Lower lobe of right lung (tissue), 2 donors: ENCODE results near the gene KANK4. TPM values are rescaled to one million over a fixed set of nuclear protein-coding genes. Genes with fewer than 3 reads are reported as not detected.

Source experiments
- ATAC-seq, 2 donors: fragments of 200-7000 bp; cut with Tn5 transposase; one replicate each; pipeline ENCODE4 v1.9.1; 2020 to 2022; ENCODE audit warnings: mild to moderate bottlenecking in 2 of 2, moderate library complexity in 2 of 2
- DNase-seq: peaks from one replicate; pipeline ENCODE4 v3.0.0-alpha.2; 2020
- H3K27ac ChIP-seq: fragments of 200-600 bp; one replicate; pipeline ENCODE4 v1.8.0; 2022
- H3K27me3 ChIP-seq: fragments of 200-600 bp; one replicate; pipeline ENCODE4 v1.8.0; 2022; ENCODE audit warnings: low read depth
- H3K36me3 ChIP-seq: fragments of 200-600 bp; one replicate; pipeline ENCODE4 v1.8.0; 2022; ENCODE audit warnings: mild to moderate bottlenecking
- H3K4me1 ChIP-seq: fragments of 200-600 bp; one replicate; pipeline ENCODE4 v1.8.0; 2022
- H3K4me3 ChIP-seq: fragments of 200-600 bp; one replicate; pipeline ENCODE4 v1.8.0; 2022; ENCODE audit warnings: mild to moderate bottlenecking
- H3K9me3 ChIP-seq: fragments of 200-600 bp; one replicate; pipeline ENCODE4 v1.8.0; 2022
- CTCF ChIP-seq: fragments of 200-600 bp; IDR thresholded peaks from one replicate; pipeline ENCODE4 v1.8.0; 2022; ENCODE audit warnings: antibody characterized with exemption, mild to moderate bottlenecking
- intact Hi-C: fragments of 100-400 bp; cut with DNase I; formaldehyde crosslinking; loops from one replicate; pipeline ENCODE4 v1.11.0; 2022
- total RNA-seq: library from RNA; stranded (reverse); fragmentation: NEBNext Ultra II Directional; extraction: Animal tissue kit (Norgen Biotek cat#: 25700); gene quantifications from one replicate; pipeline ENCODE4 v1.2.1, GENCODE V29; 2021
- donor health status: DM: no; HTN: yes; CAD: no; lungs with severe emphysema.

The KANK4 gene
- total RNA-seq, 1 donor from 2014 or later = 4.4 TPM

- H3K27me3 ChIP-seq = no peaks in the 10 kb centered on the region
- no peak for TF ChIP-seq CTCF
- no peaks in the 10 kb centered on the region for H3K4me1 ChIP-seq
- intact Hi-C loops = no loop called here
- H3K36me3 ChIP-seq = no peaks in the 10 kb centered on the region
- no peak overlapping the region for H3K4me3 ChIP-seq
- no peaks in the 10 kb centered on the region for H3K9me3 ChIP-seq
- DNase-seq (no peak), ATAC-seq (peak in 1 of 2 donors; percentile 40)
- H3K27ac ChIP-seq = no peak overlapping the region
Measured at GRCh38 chr1:62299426-62300200, 19.6 kb downstream of the KANK4 start.

GRCh38 chr1:62295921-62296491 is 23.2 kb downstream of the KANK4 start:
- H3K27ac ChIP-seq = no peak overlapping the region
- H3K9me3 ChIP-seq = no peaks in the 10 kb centered on the region

GRCh38 chr1:62294261-62294660 is 25.0 kb downstream of the KANK4 start:
- no peak for TF ChIP-seq CTCF
- no peak for DNase-seq
- Histone ChIP-seq H3K27ac (no peak overlapping the region), H3K4me3 (no peak overlapping the region), H3K9me3 (no peaks in the 10 kb centered on the region), H3K4me1 (no peaks in the 10 kb centered on the region), H3K36me3 (no peaks in the 10 kb centered on the region), H3K27me3 (no peaks in the 10 kb centered on the region)
- intact Hi-C loops = no loop called here
- ATAC-seq = peak in 1 of 2 donors; percentile 41

More at GRCh38 chr1:62295921-62296491, 23.2 kb downstream of the KANK4 start:
- ATAC-seq (peak in 1 of 2 donors; percentile 21), DNase-seq (no peak)
- H3K4me3 ChIP-seq = no peak overlapping the region
- H3K4me1 ChIP-seq = no peaks in the 10 kb centered on the region
- TF ChIP-seq CTCF = no peak
- H3K36me3 ChIP-seq = no peaks in the 10 kb centered on the region
- intact Hi-C loops = no loop called here
- H3K27me3 ChIP-seq = no peaks in the 10 kb centered on the region

GRCh38 chr1:62288662-62289061 is 30.6 kb downstream of the KANK4 start:
- peaks cover 6% of the 10 kb centered on the region for H3K27me3 ChIP-seq
- H3K27ac ChIP-seq = no peak overlapping the region
- no peaks in the 10 kb centered on the region for H3K36me3 ChIP-seq
- ATAC-seq = no peak
- H3K9me3 ChIP-seq = no peaks in the 10 kb centered on the region
- no peak for DNase-seq
- H3K4me3 ChIP-seq = no peak overlapping the region
- TF ChIP-seq CTCF = no peak
- H3K4me1 ChIP-seq = peaks cover 18% of the 10 kb centered on the region
- intact Hi-C loops = no loop called here

- Histone ChIP-seq H3K27ac (no peak overlapping the region), H3K27me3 (peaks cover 6% of the 10 kb centered on the region), H3K36me3 (no peaks in the 10 kb centered on the region), H3K4me3 (no peak overlapping the region), H3K4me1 (peaks cover 18% of the 10 kb centered on the region), H3K9me3 (no peaks in the 10 kb centered on the region)
- DNase-seq (no peak), ATAC-seq (no peak)
- no peak for TF ChIP-seq CTCF
- intact Hi-C loops = no loop called here
Measured at GRCh38 chr1:62288224-62288623, 31.0 kb downstream of the KANK4 start.
